Fibroblast of mammary gland (primary cell): ENCODE measurements around the gene GPR149.

ENCODE experiments used
- DNase-seq: peaks from one replicate; pipeline ENCODE4 v3.0.0-alpha.2; 2010; ENCODE audit warnings: low read depth
- H3K4me3 ChIP-seq: 2 replicates; pipeline ENCODE4 v1.5.1; 2011; ENCODE audit warnings: low read depth, mild to moderate bottlenecking, low read length, moderate library complexity; ENCODE audit not compliant: control insufficient read depth
- CTCF ChIP-seq: conservative IDR thresholded peaks from 2 replicates; pipeline ENCODE4 v1.5.1; 2011; ENCODE audit warnings: low read depth, low read length, inconsistent platforms; ENCODE audit not compliant: control insufficient read depth, insufficient read depth

Gene GPR149

GRCh38 chr3:154345422-154346122, 84.4 kb downstream of the GPR149 start:
- no peak for DNase-seq
- no peak for TF ChIP-seq CTCF
- no peak overlapping the region for H3K4me3 ChIP-seq

DNA sequence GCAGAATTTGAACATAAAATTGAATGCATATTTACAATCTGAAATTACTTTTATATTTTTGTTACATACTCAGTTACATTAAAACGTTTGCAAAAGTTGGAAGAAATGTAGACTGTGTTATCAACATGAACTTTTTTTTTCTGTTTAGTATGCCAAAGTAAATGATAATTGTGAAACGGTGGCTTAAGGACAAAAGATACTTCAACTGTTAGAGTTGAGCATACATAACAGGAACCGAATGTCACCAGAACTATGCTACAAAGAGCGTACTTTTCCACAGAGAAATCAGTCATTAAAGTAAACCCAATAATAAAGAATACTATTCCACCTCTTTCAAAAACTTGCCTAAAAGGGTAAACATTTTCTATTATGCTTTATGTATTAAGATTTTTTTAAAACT, 91.4 kb downstream of the GPR149 start:
- H3K4me3 ChIP-seq, result no peak overlapping the region
- TF ChIP-seq CTCF, result no peak
- DNase-seq, result no peak

- no peak for DNase-seq
- no peak overlapping the region for H3K4me3 ChIP-seq
- no peak for TF ChIP-seq CTCF
Observed at GRCh38 chr3:154338008-154338407, 92.0 kb downstream of the GPR149 start.

GRCh38 chr3:154334973-154335420, 95.0 kb downstream of the GPR149 start:
- peak; percentile 51 for TF ChIP-seq CTCF
- H3K4me3 ChIP-seq, result no peak overlapping the region
- DNase-seq, result peak; percentile 61

GRCh38 chr3:154327871-154328270, 102.1 kb downstream of the GPR149 start:
- TF ChIP-seq CTCF, result no peak
- DNase-seq, result no peak
- no peak overlapping the region for H3K4me3 ChIP-seq

DNA sequence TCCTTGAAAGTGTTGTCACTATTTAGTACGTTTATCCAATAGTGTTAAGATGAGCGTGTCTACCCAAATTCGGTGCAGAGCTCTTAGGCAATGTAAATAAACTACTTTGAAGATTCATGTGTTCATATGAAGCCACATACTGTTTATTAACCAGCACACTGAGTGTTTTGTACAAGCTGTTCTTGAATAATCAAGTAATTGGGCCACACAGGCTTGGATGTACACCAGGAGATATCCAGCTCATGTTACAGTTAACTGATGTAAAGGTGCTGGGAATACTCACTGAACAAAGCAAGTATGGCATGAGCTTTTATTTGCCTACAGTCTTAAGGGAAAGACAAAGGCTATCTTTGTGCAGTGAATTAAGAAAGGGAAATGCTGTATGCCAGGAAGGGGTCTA, 105.1 kb downstream of the GPR149 start:
- H3K4me3 ChIP-seq, result peak overlapping the region; percentile 96
- TF ChIP-seq CTCF, result no peak
- DNase-seq, result peak; percentile 41
